IMR-90 (cell line): ENCODE data around the gene GALK1.

ENCODE experiments used
- FOS ChIP-seq: fragments of 150-350 bp; IDR thresholded peaks from 2 replicates; pipeline ENCODE4 v1.6.1; 2016; ENCODE audit warnings: low read depth, low read length
- MAFK ChIP-seq: IDR thresholded peaks from 2 replicates; pipeline ENCODE4 v1.6.1; 2012; ENCODE audit warnings: low read depth, low read length, improper control_type of control experiment
- MAZ ChIP-seq: IDR thresholded peaks from 2 replicates; pipeline ENCODE4 v1.6.1; 2012; ENCODE audit warnings: low read depth, mild to moderate bottlenecking, low read length, improper control_type of control experiment, moderate library complexity, borderline replicate concordance
- MXI1 ChIP-seq: IDR thresholded peaks from 2 replicates; pipeline ENCODE4 v1.6.1; 2012; ENCODE audit warnings: low read depth, mild to moderate bottlenecking, low read length, moderate library complexity, borderline replicate concordance
- POLR2A ChIP-seq: IDR thresholded peaks from 2 replicates; pipeline ENCODE4 v1.6.1; 2012; ENCODE audit warnings: mild to moderate bottlenecking, low read depth, low read length
- RAD21 ChIP-seq: IDR thresholded peaks from 2 replicates; pipeline ENCODE4 v1.6.1; 2012; ENCODE audit warnings: low read length, improper control_type of control experiment
- RCOR1 ChIP-seq: IDR thresholded peaks from 2 replicates; pipeline ENCODE4 v1.6.1; 2012; ENCODE audit warnings: mild to moderate bottlenecking, low read length, improper control_type of control experiment; ENCODE audit not compliant: insufficient replicate concordance
- RFX5 ChIP-seq: IDR thresholded peaks from 2 replicates; pipeline ENCODE4 v1.8.0; 2012; ENCODE audit warnings: low read depth, mild to moderate bottlenecking, low read length, moderate library complexity
- TF ChIP-seq, protein P1 (sequence below): conservative IDR thresholded peaks from 2 replicates; pipeline ENCODE4 v1.5.1; 2012; ENCODE audit warnings: mild to moderate bottlenecking, low read depth, low read length, improper control_type of control experiment
- TF ChIP-seq, protein P2 (sequence below): fragments of 150-350 bp; IDR thresholded peaks from 2 replicates; pipeline ENCODE4 v1.6.1; 2017; ENCODE audit warnings: mild to moderate bottlenecking, antibody characterized with exemption, low read length, low read depth

DNA sequence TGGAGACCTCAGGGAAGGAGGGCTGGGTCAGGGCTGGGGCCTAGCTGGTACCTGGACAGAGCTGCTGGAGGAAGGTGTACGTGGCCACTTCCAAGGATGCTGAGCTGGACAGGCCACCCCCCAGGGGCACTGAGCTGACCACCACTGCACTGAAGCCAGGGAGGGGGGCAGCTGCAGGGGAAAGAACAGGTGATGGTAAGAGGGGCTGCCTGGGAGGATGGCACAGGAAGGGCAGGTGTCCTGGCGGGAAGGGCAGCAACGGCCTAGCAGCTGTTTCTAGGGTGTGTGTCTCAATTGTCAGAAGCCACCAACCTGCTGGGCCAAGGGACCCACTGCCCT lies 1.8 kb downstream of the GALK1 start:
- no peak for TF ChIP-seq POLR2A
- TF ChIP-seq, protein P1, sequence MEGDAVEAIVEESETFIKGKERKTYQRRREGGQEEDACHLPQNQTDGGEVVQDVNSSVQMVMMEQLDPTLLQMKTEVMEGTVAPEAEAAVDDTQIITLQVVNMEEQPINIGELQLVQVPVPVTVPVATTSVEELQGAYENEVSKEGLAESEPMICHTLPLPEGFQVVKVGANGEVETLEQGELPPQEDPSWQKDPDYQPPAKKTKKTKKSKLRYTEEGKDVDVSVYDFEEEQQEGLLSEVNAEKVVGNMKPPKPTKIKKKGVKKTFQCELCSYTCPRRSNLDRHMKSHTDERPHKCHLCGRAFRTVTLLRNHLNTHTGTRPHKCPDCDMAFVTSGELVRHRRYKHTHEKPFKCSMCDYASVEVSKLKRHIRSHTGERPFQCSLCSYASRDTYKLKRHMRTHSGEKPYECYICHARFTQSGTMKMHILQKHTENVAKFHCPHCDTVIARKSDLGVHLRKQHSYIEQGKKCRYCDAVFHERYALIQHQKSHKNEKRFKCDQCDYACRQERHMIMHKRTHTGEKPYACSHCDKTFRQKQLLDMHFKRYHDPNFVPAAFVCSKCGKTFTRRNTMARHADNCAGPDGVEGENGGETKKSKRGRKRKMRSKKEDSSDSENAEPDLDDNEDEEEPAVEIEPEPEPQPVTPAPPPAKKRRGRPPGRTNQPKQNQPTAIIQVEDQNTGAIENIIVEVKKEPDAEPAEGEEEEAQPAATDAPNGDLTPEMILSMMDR, result no peak
- TF ChIP-seq FOS, result no peak
- no peak for TF ChIP-seq RFX5
- TF ChIP-seq RCOR1, result no peak
- TF ChIP-seq RAD21, result no peak
- TF ChIP-seq, protein P2, sequence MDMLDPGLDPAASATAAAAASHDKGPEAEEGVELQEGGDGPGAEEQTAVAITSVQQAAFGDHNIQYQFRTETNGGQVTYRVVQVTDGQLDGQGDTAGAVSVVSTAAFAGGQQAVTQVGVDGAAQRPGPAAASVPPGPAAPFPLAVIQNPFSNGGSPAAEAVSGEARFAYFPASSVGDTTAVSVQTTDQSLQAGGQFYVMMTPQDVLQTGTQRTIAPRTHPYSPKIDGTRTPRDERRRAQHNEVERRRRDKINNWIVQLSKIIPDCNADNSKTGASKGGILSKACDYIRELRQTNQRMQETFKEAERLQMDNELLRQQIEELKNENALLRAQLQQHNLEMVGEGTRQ, result no peak
- TF ChIP-seq MAFK, result no peak
- no peak for TF ChIP-seq MAZ
- TF ChIP-seq MXI1, result no peak
